Prostate gland (tissue), 2 donors: ENCODE measurements around the gene CAPN8. TPM values are rescaled to one million over a fixed set of nuclear protein-coding genes. Genes with fewer than 3 reads are reported as not detected.

Experiments used
- DNase-seq: peaks from one replicate; pipeline ENCODE4 v3.0.0-alpha.2; 2019; ENCODE audit warnings: low spot score
- H3K27ac ChIP-seq, 2 donors: fragments of 200-600 bp; sonication (generic); 2 replicates each; pipeline ENCODE4 v1.5.1; 2017 to 2019
- H3K27me3 ChIP-seq: fragments of 200-600 bp; sonication (generic); replicated peaks from 2 replicates; pipeline ENCODE4 v1.5.1; 2019; ENCODE audit not compliant: insufficient read depth
- H3K36me3 ChIP-seq, 2 donors: fragments of 200-600 bp; sonication (generic); 1 replicate in 1 of 2; 2 replicates in 1 of 2; pipeline versions ENCODE4 v1.5.1 to v1.8.1; 2017 to 2019
- H3K4me1 ChIP-seq: fragments of 200-600 bp; sonication (generic); replicated peaks from 2 replicates; pipeline ENCODE4 v1.5.1; 2019
- H3K4me3 ChIP-seq, 2 donors: fragments of 200-600 bp; sonication (generic); 2 replicates each; pipeline ENCODE4 v1.5.1; 2017 to 2019
- H3K9me3 ChIP-seq: fragments of 200-600 bp; sonication (generic); 2 replicates; pipeline ENCODE4 v1.5.1; 2017
- POLR2A ChIP-seq: fragments of 450-650 bp; IDR thresholded peaks from one replicate; pipeline ENCODE4 v1.6.1; 2016; ENCODE audit warnings: antibody characterized with exemption, mild to moderate bottlenecking
- POLR2AphosphoS5 ChIP-seq: sonication (generic); formaldehyde crosslinking; IDR thresholded peaks from one replicate; pipeline ENCODE4 v1.6.1; 2017; ENCODE audit warnings: antibody characterized with exemption
- whole genome bisulfite sequencing: methylation state at CpG from one replicate; pipeline ENCODE4 v1.1.5; 2018; 5-methylcytosine and 5-hydroxymethylcytosine counted together
- intact Hi-C: fragments of 100-400 bp; cut with DNase I; formaldehyde crosslinking; loops from one replicate; pipeline ENCODE4 v1.14.2; 2022
- total RNA-seq, 2 donors: library from RNA; depleted of rRNA; stranded (reverse); fragments of >200 nt; gene quantifications; one replicate each; pipeline ENCODE4 v1.1.0, GENCODE V29; 2016
- TF ChIP-seq, protein P1 (sequence below), 4 experiments: fragments of 200-600 bp in 2 of 4; fragments of 450-650 bp in 2 of 4; sonication (generic) in 2 of 4; IDR thresholded peaks; 1 replicate in 3 of 4; 2 replicates in 1 of 4; pipeline ENCODE4 v1.5.1; 2016 to 2019; ENCODE audit warnings: antibody characterized with exemption in 4 of 4, mild to moderate bottlenecking in 2 of 4, moderate library complexity in 2 of 4

The CAPN8 gene
- total RNA-seq, 2 donors from 2014 or later: 3.0 to 5.6 TPM

DNA sequence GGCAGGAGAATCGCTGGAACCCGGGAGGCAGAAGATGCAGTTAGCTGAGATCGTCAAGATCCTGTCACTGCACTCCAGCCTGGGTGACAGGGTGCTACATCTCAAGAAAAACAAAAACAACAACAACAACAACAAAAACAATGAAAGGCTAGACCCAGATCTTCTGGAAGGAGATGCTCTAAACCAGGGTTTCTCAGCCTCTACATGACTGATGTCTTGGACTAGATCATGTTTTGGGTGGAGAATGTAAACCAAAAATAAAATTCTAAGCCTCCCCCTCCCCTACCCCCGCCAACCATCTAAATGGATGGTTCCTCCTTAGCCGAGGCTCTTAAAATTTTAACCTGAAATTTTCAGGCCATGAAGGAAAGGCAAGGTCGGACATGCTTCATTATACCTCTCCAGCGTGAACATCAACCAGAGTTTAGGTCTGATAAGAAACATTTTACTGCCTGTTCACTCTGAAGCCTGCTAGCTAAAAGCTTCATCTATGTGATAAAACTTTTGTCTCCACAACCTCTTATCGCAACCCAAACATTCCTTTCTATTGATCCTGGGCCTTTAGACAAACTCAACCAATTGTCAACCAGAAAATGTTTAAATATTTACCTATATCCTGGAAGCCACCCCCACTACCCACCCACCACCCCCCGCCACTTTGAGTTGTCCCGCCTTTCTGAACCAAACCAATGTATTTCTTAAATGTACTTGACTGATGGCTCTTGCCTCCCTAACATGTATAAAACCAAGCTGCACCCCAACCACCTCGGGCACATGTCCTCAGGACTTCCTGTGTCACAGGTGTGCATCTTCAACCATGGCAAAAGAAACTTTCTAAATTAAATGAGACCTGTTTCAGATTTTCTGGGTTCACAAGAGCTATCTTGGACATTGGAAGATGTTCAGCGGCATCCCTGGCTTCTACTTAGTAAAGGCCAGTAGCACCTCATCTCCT, 45.0 kb upstream of the CAPN8 start:
- TF ChIP-seq POLR2A: no peak
- TF ChIP-seq, protein P1, sequence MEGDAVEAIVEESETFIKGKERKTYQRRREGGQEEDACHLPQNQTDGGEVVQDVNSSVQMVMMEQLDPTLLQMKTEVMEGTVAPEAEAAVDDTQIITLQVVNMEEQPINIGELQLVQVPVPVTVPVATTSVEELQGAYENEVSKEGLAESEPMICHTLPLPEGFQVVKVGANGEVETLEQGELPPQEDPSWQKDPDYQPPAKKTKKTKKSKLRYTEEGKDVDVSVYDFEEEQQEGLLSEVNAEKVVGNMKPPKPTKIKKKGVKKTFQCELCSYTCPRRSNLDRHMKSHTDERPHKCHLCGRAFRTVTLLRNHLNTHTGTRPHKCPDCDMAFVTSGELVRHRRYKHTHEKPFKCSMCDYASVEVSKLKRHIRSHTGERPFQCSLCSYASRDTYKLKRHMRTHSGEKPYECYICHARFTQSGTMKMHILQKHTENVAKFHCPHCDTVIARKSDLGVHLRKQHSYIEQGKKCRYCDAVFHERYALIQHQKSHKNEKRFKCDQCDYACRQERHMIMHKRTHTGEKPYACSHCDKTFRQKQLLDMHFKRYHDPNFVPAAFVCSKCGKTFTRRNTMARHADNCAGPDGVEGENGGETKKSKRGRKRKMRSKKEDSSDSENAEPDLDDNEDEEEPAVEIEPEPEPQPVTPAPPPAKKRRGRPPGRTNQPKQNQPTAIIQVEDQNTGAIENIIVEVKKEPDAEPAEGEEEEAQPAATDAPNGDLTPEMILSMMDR (IDR thresholded peaks at IDR 0.05): no peak
- no peak for TF ChIP-seq POLR2AphosphoS5
- no peak overlapping the region for H3K27ac ChIP-seq
- H3K27me3 ChIP-seq: no peaks in the 10 kb centered on the region
- intact Hi-C loops: no loop called here
- no peaks in the 10 kb centered on the region for H3K9me3 ChIP-seq
- H3K4me3 ChIP-seq: no peak overlapping the region
- no peak for DNase-seq
- 79% methylated on average over 12 of the region's 12 CpGs for WGBS
- H3K36me3 ChIP-seq: no peaks in the 10 kb centered on the region
- peaks cover 11% of the 10 kb centered on the region for H3K4me1 ChIP-seq

DNA sequence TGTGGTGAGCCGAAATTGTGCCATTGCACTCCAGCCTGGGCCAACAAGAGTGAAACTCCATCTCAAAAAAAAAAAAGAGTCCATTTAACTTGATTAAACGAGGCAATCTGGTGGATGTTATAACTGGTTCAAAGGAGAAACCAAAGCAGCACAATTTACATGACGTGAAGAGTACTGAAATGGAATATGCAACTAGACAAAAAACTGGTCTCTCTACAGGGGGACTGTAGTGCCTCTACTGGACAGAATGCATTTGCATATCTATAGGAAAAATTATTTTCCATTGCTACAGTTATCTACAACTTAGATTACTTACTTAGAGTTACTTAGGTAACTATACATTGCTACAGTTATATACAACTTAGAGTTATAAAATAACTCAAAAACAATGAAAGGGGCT, 44.1 kb upstream of the CAPN8 start:
- peaks cover 11% of the 10 kb centered on the region for H3K4me1 ChIP-seq
- H3K27me3 ChIP-seq: no peaks in the 10 kb centered on the region
- H3K4me3 ChIP-seq: no peak overlapping the region
- intact Hi-C loops: no loop called here
- no peaks in the 10 kb centered on the region for H3K36me3 ChIP-seq
- H3K27ac ChIP-seq: no peak overlapping the region
- WGBS: 76% methylated on average over 3 of the region's 3 CpGs
- DNase-seq: no peak
- TF ChIP-seq POLR2A (no peak), POLR2AphosphoS5 (no peak)
- TF ChIP-seq, protein P1 (IDR thresholded peaks at IDR 0.05): no peak
- no peaks in the 10 kb centered on the region for H3K9me3 ChIP-seq

DNA sequence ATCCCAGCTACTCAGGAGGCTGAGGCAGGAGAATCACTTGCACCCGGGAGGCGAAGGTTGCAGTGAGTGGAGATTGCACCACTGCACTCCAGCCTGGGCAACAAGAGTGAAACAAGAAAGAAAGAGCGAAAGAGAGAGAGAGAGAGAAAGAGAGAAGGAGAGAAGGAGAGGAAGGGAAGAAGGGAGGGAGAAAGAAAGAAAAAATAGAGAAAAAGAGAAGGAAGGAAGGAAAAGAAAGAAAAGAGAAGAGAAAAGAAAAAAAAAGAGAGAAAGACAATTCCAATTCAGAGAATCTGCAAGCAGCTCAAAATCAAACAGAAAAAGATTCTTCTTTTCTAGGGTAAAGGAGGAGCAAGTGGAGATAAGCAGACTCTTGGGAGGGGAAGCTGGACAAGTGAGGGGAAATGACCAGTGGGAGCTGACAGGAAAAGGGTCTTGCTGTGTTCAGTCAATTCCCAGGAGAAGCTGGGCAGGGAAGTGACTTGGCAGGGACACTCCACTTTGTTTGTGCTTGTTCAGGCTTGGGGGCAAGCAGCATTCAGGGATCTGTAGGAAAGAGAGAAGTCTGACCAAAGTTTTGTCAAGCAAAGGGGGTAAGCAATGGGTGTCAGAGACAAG, 43.3 kb upstream of the CAPN8 start:
- TF ChIP-seq POLR2A (no peak), POLR2AphosphoS5 (no peak)
- TF ChIP-seq, protein P1 (IDR thresholded peaks at IDR 0.05): no peak
- no peak overlapping the region for H3K27ac ChIP-seq
- H3K4me1 ChIP-seq: peaks cover 11% of the 10 kb centered on the region
- WGBS: 92% methylated on average over 3 of the region's 3 CpGs
- no peaks in the 10 kb centered on the region for H3K9me3 ChIP-seq
- no peak for DNase-seq
- no peak overlapping the region for H3K4me3 ChIP-seq
- H3K36me3 ChIP-seq: no peaks in the 10 kb centered on the region
- intact Hi-C loops: no loop called here
- no peaks in the 10 kb centered on the region for H3K27me3 ChIP-seq

DNA sequence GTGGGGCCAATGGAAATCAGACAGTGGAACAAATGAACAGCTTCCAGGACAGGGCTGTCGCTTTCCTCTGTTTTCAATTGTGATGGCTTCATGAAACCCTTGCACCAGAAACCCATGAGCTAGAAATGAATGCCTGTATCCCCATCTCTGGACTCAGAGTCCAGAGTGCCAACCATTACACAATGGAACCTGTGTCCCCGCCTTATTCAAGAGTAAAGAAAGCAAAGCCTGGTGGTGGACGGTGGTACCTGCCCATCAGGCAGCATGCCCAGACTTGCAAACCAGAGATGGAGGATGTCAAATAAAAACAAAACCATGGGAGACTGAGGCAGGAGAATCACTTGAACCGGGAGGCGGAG, 42.5 kb upstream of the CAPN8 start:
- Histone ChIP-seq H3K36me3 (no peaks in the 10 kb centered on the region), H3K4me3 (no peak overlapping the region), H3K27me3 (no peaks in the 10 kb centered on the region), H3K9me3 (no peaks in the 10 kb centered on the region), H3K27ac (peak overlapping the region in 1 of 2 donors; percentile 35), H3K4me1 (peaks cover 7% of the 10 kb centered on the region)
- WGBS: 49% methylated on average over 5 of the region's 5 CpGs
- DNase-seq: no peak
- TF ChIP-seq, protein P1 (IDR thresholded peaks at IDR 0.05): peak in 1 of 4 experiments; percentile 41
- TF ChIP-seq POLR2AphosphoS5 (no peak), POLR2A (no peak)
- intact Hi-C loops: no loop called here
